OCI-LY3 (cell line): ENCODE results near the gene RAB36.

Experiments
- H2AFZ ChIP-seq: fragments of 200-600, 300-600 bp; shearing (Covaris generic); 2 replicates; pipeline ENCODE4 v1.6.0; 2014; ENCODE audit warnings: antibody characterized with exemption, low read depth, low read length
- H3K27ac ChIP-seq: fragments of 200-600, 300-600 bp; sonication (generic); 2 replicates; pipeline ENCODE4 v1.5.1; 2014; ENCODE audit warnings: mild to moderate bottlenecking, low read length, moderate library complexity, mixed read lengths
- H3K27me3 ChIP-seq: fragments of 200-600, 300-600 bp; sonication (generic); 2 replicates; pipeline ENCODE4 v1.6.1; 2014; ENCODE audit warnings: low read depth, low read length, mixed read lengths
- H3K36me3 ChIP-seq: fragments of 200-600, 300-600 bp; sonication (generic); replicated peaks from 2 replicates; pipeline ENCODE3; 2014; ENCODE audit warnings: low read depth, low read length, mixed read lengths
- H3K4me1 ChIP-seq: fragments of 300-600, 200-600 bp; sonication (generic); 2 replicates; pipeline ENCODE4 v1.6.1; 2014; ENCODE audit warnings: low read length, mixed read lengths
- H3K4me2 ChIP-seq: fragments of 200-600, 300-600 bp; sonication (generic); 2 replicates; pipeline ENCODE4 v1.6.1; 2014; ENCODE audit warnings: low read length, mixed read lengths
- H3K4me3 ChIP-seq: fragments of 300-600, 200-600 bp; sonication (generic); 2 replicates; pipeline ENCODE4 v1.5.1; 2014; ENCODE audit warnings: antibody characterized with exemption, mild to moderate bottlenecking, low read length, moderate library complexity
- H3K79me2 ChIP-seq: fragments of 300-600, 200-600 bp; shearing (Covaris generic); 2 replicates; pipeline ENCODE4 v1.6.1; 2014; ENCODE audit warnings: mild to moderate bottlenecking, low read length, mixed read lengths
- H3K9ac ChIP-seq: fragments of 300-600, 200-600 bp; shearing (Covaris generic); 2 replicates; pipeline ENCODE4 v1.6.0; 2014; ENCODE audit warnings: mild to moderate bottlenecking, low read length, moderate library complexity
- H3K9me3 ChIP-seq: fragments of 200-600, 300-600 bp; shearing (Covaris generic); 2 replicates; pipeline ENCODE4 v1.6.1; 2014; ENCODE audit warnings: low read length, mixed read lengths; ENCODE audit not compliant: insufficient read depth
- H4K20me1 ChIP-seq: fragments of 200-600, 300-600 bp; sonication (generic); 2 replicates; pipeline ENCODE4 v1.6.1; 2016; ENCODE audit warnings: low read length, mixed read lengths; ENCODE audit not compliant: insufficient read depth
- CTCF ChIP-seq: fragments of 200-600, 300-600 bp; sonication (generic); IDR thresholded peaks from 2 replicates; pipeline ENCODE4 v1.5.1; 2014; ENCODE audit warnings: antibody characterized with exemption, low read length, low read depth
- EZH2phosphoT487 ChIP-seq: fragments of 200-600 bp; shearing (Covaris generic); IDR thresholded peaks from 2 replicates; pipeline ENCODE4 v1.6.1; 2018; ENCODE audit warnings: antibody characterized with exemption, mixed run types, low read depth

RAB36 gene

DNA sequence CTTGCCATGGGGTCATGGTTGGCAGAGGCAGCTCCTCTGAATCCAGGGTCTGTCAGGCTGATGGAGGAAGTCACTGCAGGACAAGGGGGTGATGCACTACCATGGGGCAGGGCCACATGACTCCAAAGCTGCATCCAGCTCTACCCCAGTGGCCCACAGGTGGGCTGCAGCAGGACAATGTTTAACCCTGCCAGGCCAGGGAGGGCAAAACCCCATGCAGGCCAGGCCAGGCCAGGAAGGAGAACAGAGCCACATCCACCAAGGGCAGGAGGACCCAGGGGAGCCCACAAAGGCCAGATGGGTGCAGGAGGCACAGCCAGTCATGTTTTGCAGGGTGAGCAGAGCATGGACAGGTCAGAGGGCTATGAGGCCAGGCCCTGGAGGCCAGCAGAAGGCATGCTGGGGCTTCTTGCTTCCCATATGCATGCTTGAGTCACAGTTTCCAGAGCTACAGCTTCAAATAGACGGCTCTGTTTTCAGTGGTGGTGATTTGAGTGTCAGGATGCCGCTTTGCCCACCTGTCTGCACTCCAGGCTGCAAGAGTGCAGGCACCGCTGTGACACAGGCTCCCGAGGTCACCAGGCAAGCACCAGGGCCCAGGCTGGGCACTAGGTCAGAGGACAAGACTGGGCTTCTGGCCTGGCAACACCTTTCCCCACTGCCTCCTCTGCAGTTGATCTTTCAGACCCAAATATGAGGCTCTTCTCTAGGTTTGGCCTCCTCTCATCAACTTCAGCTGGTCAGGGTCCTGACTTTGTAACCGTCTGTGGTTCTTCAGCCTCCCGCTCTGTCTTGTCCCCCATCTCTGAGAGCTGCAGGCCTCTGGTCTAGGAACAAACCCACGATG is 26.4 kb upstream of the RAB36 start:
- Histone ChIP-seq H3K4me1 (peaks cover 15% of the 10 kb centered on the region), H4K20me1 (peaks cover 24% of the 10 kb centered on the region), H3K79me2 (no peaks in the 10 kb centered on the region), H3K4me2 (peak overlapping the region; percentile 28), H3K9me3 (no peaks in the 10 kb centered on the region), H3K4me3 (peak overlapping the region; percentile 25), H3K9ac (peak overlapping the region; percentile 1; the same call in 1 of the 2 replicates), H3K27ac (peak overlapping the region; percentile 1; the same call in 1 of the 2 replicates), H2AFZ (no peak overlapping the region), H3K36me3 (peaks cover 10% of the 10 kb centered on the region), H3K27me3 (no peaks in the 10 kb centered on the region)
- TF ChIP-seq CTCF, result no peak
- no peak for TF ChIP-seq EZH2phosphoT487

GRCh38 chr22:23119494-23120414 is 25.5 kb upstream of the RAB36 start:
- peak overlapping the region; percentile 1; the same call in 1 of the 2 replicates for H3K9ac ChIP-seq
- H3K27me3 ChIP-seq, result no peaks in the 10 kb centered on the region
- peak overlapping the region; percentile 28 for H3K4me2 ChIP-seq
- peak overlapping the region; percentile 1; the same call in 1 of the 2 replicates for H3K27ac ChIP-seq
- no peaks in the 10 kb centered on the region for H3K9me3 ChIP-seq
- H3K4me1 ChIP-seq, result peaks cover 15% of the 10 kb centered on the region
- peaks cover 10% of the 10 kb centered on the region for H3K36me3 ChIP-seq
- TF ChIP-seq CTCF, result peak; percentile 24; the same call in 1 of the 2 replicates
- no peak for TF ChIP-seq EZH2phosphoT487
- no peaks in the 10 kb centered on the region for H3K79me2 ChIP-seq
- peak overlapping the region; percentile 25 for H3K4me3 ChIP-seq
- H4K20me1 ChIP-seq, result peaks cover 17% of the 10 kb centered on the region; the same call in 1 of the 2 replicates
- H2AFZ ChIP-seq, result no peak overlapping the region

DNA sequence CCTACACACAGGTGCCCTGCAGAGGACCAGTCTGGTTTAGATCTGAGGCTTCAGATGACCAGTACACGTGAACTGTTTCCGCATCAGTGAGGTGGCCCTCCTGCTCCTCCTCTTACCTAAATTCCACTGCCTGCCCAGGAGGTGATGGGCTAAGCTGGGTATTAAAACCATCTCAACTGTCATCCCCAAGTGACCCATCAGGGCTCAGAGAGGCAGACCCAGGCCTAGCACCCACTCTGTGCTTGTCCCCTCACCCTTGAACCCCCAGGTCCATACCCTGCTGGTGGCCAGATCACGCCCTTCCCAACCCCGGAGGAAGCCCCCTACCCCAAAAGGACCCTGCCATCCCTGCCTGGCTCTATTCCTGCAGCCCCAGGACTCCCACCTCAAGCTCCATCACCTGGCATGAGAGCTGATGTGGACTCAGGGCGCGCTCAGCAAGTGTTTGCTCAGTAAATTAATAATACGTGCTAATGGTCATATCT is 24.8 kb upstream of the RAB36 start:
- no peak for TF ChIP-seq EZH2phosphoT487
- TF ChIP-seq CTCF, result no peak
- Histone ChIP-seq H3K27ac (no peak overlapping the region), H4K20me1 (0 out of 2 replicates have a peak, but pooled peaks cover 12% of the 10 kb centered on the region), H3K4me1 (peaks cover 15% of the 10 kb centered on the region), H3K79me2 (no peaks in the 10 kb centered on the region), H3K4me3 (no peak overlapping the region), H3K9me3 (no peaks in the 10 kb centered on the region), H3K4me2 (no peak overlapping the region), H3K9ac (no peak overlapping the region), H2AFZ (no peak overlapping the region), H3K36me3 (peaks cover 10% of the 10 kb centered on the region), H3K27me3 (no peaks in the 10 kb centered on the region)
